ENCODE results near the gene GUSB.
"Not testable (repeated sequence)": the region's sequence is repeated elsewhere in the genome, so short reads cannot be mapped to it uniquely, and the experiment has no call there.

The GUSB gene

GRCh38 chr7:65974876-65975275, 7.1 kb downstream of the GUSB start:
- no peak for DNase-seq

GRCh38 chr7:65974191-65974801, 7.7 kb downstream of the GUSB start:
- no peak for DNase-seq

- DNase-seq, result no peak
These were observed 9.0 kb downstream of the GUSB start for GRCh38 chr7:65972976-65973375.

DNA sequence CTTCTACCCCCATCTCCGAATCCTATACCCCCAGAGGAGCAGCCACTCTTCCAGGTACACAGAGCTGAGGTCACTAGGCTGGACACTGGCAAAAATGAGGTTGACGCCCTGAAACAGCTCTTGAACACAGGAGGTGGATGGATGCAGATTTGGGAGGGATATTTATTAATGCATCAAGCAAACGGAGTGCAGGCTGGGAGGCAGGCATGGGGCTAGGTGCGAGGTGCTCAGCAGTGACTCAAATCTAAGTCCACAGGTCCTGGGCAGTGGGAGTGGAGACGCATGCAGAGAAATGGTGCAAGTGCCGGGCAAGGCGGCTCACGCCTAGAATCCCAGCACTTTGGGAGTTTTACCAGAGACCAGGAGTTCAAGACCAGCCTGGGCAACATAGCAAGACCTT, 11.0 kb downstream of the GUSB start:
- no peak for DNase-seq

- DNase-seq, result no peak
These were observed 13.5 kb downstream of the GUSB start for GRCh38 chr7:65968256-65969185.

DNA sequence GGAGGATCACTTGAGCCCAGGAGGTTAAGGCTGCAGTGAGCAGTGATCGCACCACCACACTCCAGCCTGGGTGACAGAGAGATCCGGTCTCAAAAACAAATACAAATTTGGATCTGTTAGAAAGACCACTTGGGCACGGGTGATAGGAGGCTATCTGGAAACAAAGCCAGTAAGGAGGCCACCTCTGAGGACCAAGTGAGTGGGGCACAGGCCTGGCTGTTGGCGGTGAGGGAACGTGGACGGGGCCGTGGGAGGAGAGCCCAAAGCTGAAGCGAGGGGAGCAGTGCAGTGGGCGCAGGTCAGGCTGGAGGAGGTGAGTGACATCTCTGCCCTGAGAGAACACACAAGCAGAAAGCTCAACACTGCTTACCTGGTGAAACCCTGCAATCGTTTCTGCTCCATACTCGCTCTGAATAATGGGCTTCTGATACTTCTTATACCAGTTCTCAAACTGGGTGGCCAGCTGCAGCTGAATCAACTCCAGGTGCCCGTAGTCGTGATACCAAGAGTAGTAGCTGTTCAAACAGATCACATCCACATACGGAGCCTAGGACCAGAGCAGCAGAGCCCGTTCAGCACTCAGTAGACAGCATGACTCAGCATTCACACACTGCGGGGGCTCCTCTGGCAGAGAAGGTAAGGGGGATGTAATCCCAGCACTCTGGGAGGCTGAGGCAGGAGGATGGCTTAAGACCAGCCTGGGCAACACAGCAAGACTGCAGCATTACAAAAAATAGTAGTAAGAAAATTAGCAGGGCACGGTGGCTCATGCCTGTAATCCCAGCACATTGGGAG, 14.5 kb downstream of the GUSB start:
- no peak for DNase-seq

- DNase-seq, result no peak
These were observed 15.9 kb downstream of the GUSB start for GRCh38 chr7:65966146-65966545.

DNA sequence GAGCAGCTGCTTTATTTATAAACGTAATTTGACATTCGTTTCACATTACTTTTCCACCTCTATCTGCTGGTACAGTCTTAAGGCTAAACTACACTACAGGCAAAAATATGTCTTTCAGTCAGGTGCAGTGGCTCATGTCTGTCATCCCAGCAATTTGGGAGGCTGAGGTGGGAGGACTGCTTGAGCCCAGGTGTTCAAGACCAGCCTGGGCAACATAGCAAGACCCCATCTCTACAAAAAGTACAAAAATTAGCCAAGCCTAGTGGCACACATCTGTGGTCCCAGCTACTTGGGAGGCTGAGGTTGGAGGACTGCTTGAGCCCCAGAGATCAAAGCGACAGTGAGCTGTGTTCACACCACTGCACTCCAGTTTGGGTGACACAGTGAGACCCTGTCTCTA, 17.3 kb downstream of the GUSB start:
- not testable (repeated sequence) for DNase-seq

GRCh38 chr7:65962033-65962432, 20.0 kb downstream of the GUSB start:
- DNase-seq, result no peak

DNA sequence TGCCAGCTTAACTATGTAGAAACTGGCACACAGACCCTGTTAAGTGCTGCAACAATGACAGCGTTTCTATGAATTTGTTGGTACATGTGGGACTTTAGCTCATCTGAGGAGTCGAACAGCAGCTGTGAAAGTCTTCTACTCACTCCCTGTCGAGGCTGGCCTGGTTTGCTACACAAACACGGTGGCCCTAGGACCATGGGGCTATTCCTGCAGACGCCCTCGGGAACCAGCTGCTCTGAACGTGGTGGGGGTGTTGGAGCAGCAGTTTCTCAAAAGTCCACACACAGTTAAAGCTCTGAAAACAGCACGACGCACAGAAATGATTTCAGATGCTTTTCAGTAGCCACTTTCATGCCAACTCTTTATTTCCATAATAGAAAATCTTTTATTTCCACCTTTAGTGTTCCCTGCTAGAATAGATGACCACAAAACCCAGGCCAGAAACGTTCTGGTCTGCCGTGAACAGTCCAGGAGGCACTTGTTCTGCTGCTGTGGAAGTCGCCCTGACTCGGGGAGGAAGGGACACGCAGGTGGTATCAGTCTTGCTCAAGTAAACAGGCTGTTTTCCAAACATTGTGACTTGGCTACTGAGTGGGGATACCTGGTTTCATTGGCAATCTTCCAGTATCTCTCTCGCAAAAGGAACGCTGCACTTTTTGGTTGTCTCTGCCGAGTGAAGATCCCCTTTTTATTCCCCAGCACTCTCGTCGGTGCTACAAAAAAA, 21.5 kb downstream of the GUSB start:
- DNase-seq, result no peak

DNA sequence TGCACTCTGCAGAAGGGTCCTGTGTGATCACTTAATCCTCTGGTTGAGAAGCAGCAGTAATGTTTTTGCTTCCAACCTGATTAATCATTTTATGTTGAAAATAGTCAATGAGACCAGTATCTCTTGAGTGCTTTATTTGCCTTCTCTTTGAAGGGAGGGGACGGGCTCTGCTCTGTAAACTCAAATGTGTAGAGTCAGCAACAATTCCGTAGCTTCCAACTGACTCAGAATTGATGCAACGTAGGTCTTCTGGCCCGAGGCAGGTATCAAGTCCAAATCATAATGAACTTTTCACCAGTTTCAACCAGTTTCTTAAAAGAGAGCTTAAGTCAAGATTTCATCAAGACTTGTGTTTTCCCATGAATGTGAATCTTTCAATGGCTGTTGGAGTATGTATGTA, 26.3 kb downstream of the GUSB start:
- DNase-seq, result no peak

GRCh38 chr7:65953890-65954450, 28.0 kb downstream of the GUSB start:
- no peak for DNase-seq

GRCh38 chr7:65953001-65953720, 28.9 kb downstream of the GUSB start:
- no peak for DNase-seq

DNA sequence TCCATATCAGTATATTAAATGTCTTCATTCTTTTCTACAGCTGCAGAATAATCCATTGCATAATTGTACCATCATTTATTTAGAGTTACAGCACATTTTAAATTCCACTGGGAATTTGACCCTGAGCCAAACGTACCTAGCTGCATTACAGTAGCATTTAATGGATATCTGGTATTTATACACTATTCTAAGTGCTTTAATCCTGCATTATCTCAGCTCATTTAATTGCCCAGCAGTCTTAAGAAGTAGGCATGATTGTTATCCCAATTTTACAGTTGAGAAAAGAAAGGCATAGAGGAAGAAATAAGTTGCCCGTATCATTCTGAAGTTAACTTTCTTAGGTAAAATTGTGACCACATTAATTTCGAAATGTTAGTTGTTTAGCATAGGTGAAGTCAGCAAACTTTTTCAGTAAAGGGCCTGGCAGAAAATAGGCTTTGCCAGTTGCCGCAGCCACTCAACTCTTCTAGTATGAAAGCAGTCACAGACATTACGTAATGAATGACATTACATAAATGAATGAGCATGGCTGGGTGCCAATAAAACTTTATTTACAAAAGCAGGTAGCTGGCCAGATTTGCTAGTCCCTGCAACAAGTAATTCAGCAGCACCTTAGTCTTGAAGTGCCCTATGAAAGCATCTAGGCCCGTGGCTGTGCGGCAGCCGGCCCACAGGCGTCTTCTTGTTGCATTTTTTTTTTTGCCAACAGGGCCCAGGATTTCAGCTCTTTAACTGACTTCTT, 30.0 kb downstream of the GUSB start:
- DNase-seq, result no peak

- DNase-seq, result no peak
These were observed 35.1 kb downstream of the GUSB start for GRCh38 chr7:65946904-65947303.

DNA sequence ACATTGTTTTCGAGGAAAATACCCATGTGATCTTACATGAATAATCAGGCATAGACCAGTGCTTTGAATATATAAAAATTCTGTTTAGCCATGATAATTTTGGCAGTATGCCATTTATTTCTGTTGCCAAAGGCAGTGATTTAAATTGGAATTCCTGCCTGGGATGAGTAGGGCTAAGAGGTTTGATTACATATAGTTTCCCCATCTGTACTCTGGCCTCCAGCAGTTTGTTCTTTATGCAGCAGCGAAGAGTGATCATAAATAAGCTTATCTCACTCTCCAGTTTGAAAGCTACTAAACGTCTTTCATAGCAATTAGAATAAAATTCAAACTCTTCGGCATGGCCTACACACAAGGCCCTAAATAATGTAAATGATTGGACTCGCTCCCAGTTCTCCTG, 36.2 kb downstream of the GUSB start:
- not testable (repeated sequence) for DNase-seq

DNA sequence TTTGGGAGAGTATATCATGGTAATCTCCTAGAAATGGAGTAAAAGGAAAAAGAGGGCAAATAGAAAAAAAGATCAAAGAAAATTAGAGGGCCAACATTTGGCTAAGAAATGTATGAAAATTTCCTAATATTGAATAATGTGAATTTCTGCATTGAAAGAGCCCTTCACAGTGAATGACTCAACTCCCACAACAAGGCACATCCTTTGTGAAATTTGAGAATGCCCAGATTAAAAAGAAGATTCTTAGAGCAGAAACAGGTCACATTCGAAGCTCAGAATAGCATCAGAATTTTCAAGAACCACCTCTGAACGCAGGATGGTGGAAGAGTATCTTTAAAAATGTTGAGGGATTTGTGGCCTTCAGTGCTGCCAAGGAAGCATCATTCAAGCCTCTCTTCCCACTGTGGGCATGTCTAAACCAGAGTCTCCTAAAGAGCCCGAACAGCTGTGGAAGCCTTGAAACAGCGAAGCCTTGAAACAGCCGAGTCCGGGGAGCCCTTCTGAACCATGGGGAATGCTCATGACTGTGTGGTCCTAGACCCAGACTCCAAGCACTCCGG, 43.6 kb downstream of the GUSB start:
- no peak for DNase-seq

GRCh38 chr7:65937296-65937695, 44.7 kb downstream of the GUSB start:
- DNase-seq, result no peak

DNA sequence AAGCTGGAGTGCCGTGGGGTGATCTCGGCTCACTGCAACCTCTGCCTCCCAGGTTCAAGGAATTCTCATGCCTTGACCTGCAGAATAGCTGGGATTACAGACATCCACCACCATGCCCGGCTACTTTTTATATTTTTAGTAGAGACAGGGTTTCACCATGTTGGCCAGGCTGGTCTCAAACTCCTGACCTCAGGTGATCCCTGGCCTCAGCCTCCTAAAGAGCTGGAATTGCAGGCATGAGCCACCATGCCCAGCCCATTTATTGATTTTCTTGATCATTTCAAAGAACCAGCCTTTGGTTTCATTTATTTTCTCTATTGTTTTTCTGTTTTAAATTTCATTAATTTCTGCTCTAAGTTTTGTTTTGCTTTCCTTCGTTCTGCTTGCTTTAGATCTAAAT, 50.3 kb downstream of the GUSB start:
- no peak for DNase-seq

DNA sequence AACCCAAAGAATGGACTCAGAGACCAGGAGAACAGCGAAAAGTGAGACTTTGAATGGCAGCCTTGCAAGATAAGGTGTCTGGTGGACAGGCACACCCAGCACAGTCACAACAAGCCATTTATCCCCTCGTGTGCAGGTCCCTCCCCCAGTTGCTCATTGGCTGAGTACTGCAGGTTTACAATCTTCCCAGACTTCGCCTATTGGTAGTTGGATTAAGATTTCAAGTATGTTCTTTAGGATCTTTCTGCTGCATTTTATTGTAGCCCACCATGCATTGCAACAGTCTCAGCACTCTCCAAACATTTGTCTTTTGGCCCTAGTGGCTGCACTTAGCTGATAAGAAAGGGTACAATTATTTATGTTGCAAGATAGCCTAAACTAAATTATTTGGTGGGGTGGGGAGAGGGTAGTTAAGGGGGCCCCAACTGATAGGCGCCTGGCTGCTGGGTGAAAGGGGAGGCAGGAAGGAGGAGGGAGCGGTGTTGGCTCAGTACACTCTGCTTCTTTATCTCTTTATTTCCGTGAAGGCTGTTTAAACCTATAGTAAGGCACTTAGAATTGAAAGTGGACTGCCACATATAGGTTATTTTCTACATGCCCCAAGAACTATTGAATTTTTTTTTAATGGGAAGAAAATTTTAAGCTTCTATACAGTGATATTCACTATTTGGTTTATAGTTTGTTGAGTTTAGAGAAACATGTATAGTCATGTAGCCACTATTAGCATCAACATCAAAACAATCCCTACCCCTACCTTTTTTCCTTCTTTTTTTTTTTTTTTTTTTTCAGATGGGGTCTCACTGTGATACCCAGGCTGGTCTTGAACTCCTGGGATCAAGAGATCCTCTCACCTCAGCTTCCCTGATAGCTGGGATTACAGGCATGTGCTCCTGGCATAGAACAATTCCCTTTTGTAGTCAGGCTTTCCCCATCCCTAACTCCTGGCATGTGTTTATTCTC, 54.2 kb downstream of the GUSB start:
- no peak for DNase-seq

All from NCI-H1092 (cell line).